COR-L47 (cell line): Measurements from ENCODE around the gene RHOC.

ENCODE experiments used
- DNase-seq: peaks from one replicate; lab custom pipeline; 2025; lab: John Stamatoyannopoulos, UW

The RHOC gene

DNA sequence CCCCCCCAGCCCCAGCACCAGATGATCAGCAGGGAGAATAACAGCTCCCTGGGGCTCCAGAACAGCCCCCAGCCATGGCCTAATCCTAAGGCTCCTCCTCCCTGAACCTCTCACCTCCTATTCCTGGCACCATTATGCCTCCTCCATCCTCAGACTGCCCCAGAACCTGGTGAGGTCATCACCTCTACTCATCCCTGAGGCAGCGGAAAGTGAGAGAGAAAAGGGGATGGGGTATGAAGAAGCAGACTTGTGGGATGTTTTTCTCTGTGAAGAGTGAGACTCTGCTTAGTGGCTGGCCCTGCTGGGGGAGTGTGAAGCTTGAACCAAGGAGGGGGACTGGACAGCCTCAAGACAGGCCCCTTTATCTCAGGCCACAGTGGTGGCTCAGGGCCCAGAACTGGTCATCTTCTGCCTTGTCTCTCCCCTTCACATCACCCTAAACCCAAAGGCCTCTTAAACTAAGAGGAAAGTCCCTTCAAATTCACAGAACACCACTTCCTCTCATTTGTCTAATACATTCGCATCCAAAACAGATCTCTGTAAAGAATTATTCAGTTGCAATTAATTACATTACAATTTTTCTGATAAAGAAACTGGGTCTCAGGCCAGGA, 10.4 kb upstream of the RHOC start:
- no peak for DNase-seq

DNA sequence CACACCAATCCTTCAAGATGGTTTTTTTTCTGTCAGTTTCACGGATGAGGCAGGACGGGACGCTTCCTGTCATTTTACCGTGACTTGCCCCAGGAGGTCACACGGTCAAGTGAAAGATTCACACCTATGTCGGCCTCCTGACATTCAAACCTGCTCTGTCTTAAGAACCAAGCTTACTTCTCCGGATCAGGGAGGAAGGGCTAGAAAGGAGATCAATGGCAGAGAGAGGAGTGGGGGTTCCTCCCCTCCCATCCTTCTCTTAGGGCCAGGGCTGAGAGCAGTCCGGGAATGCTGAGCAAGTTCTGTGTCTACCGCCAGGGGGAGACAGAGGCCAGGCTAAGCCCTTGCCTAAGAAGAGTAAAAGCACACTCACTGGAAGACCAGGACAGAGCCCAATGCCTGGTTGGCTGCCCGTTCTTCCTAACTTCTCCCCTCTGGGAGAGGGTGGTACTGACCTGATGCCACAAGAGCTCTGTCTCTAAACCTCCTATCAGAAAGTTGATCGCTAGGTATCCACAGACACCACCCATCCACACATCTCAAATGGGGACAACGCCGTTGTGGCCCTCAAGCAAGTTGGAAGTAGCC, 9.3 kb upstream of the RHOC start:
- DNase-seq, result peak; percentile 76

DNA sequence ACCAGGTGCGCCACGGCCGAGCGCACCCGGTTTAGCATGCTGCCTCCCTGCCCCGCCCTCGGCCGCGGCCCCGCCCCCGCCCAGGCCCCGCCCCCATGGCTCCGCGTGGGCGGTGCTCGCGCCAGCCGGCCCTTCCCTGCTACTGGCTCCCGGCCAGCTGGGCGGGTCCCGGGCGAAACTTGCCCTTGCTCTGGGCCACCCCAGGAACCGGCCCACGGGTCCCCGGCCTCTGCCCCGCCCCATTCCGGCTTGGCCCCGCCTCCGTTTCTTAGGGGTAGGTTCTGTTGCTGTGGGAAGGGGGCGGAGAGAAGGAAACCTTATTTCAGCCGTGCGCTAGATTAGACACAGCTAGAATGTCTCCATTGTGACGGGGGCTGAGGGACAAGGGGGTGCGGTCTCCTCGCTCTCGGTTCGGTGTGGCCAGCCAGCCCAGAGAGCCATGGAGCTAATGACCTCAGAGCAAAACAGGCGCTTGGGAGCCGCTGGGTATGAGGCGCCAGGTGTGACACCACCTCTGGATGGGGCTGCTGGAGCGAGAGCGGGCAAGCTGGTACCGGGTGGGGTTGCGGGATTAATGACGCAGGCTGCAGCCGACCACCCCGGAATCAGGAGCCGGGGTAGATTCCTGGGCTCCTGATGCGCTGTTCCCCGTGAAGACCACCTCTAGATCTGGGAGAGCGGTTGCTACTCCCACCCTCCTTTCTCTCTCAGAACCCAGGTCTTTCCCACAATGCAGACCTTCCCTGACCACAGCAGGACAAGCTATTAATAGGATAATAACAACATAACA, 8.5 kb upstream of the RHOC start, which contains the start of gene PPM1J:
TSS of gene PPM1J (minus strand) at position 69 of the 790 bp plus-strand sequence. CDS start at position 38, 31 bp downstream.
- DNase-seq, result peak; percentile 59

DNA sequence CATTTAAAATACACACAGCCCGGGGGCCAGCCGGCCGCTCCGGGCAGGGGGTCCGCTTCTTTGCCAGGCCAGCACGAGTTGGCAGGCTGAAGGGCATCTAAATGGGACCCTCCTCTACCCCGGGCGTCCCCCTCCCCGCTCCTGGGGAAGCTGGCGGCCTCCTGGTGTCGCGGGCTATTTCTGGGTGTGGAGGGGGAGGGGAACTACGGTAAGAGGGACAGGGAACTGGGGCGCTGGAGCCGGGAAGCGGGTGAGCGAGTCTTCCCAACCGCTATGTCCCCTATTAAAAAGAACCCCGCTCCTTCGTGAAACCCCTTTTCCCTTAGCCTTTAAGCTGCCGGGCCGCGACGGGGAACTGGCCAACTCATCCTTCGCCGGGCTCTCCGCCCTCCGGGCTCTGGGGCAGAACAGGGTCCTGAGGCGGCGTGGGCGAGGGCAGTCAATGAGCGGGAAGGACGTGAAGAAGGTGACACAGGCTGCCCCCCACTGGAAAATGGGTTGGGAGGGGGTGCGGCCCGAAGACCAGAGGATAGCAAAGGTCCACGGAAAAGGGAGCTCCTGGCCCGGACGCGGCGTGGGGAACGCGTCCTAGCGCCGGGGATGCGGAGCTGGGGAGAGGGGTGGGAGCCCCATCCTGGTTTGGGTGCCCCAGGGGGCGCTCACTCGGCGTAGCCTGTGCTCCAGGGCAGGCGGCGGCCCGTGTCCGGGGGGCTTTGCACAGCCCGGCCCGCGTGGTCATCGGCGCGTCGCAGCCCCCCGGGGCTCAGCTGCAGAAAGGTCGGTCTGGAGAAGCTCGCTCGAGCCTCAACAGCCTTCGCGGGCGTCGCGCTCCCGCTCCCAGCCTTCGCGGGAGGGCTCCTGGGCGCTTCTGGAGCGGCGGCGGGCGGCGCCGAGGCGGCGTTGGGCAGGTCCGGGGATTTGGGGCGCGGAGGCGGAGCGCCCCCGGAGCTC, 7.7 kb upstream of the RHOC start:
- DNase-seq, result no peak

DNA sequence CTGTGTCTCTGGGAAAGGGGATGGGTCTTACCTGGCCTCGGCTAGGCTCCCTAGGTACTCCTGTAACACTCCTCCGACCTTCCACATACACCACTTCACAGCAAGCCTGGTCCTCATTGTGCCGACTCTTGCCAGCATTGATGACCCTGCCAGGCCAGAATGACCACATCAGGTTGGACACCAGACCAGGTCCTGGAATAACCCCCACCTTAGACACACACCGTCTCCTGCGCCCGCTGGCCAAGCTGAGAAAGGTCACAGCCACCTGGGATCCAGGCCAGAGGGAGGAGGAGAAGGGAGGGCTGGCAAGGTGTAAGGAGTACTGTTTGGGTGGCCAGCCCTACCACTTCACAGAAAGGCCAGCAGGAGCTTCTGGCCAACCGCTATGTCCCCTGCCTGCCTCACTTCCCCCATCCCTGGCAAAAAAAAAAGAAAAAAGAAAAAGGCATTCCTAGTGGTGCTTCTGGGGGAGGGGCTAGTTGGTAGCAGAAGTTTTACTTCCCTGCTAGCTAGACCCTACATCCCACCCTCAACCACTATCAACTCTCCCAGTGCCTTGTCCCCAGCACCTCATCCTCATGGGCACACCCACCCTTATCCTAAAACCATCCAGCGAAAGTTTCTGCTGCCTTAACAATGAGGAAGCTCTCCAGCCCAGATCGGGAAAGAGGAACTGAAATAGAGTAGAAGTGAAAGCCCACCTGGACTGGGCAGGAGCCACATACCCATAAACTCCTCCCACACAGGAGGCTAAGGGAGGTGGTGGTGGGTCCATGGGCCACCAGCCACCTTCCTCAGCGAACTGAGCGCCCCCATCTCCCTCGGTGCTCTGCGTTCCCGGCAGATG, 6.8 kb upstream of the RHOC start:
- DNase-seq, result no peak

DNA sequence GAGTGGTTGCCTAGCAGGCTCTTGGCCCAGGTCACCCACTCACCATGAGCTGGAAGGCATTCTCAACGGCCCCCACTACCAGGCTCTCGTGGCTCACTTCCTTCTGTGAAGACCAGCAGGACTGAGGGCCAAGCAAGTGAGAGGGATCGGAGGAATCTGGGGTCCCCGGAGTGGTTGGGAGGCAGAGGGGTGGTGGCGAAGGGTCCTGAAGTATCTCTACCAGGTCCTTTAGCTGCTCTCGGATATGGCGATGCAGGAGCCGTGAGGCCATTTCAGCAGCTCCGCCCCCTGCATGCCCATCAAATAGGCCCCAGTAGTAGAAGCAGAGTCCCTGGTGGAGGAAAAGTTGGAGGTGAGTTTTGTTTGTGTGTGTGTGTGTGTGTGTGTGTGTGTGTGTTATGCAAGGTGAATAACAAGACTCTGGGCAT, 5.8 kb upstream of the RHOC start:
- DNase-seq, result no peak

DNA sequence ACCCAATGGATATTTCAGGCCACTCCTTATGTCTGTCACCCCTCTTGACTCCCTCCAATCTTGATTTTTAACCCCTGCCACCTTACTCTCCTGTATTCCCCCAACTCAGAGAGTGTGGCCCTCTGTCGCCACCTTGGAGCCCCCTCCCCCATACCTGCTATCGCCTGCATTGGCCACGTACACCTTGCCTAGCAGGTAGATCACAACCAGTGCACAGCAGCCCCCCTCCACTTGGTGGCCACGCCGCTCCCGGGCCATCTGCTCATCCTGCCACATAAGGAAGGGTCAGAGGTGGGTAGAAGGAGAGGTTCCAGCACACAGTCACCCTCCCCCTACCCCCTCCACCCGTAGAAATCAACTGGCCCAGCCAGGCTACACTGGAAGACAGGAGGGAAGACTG, 5.3 kb upstream of the RHOC start:
- DNase-seq, result no peak

DNA sequence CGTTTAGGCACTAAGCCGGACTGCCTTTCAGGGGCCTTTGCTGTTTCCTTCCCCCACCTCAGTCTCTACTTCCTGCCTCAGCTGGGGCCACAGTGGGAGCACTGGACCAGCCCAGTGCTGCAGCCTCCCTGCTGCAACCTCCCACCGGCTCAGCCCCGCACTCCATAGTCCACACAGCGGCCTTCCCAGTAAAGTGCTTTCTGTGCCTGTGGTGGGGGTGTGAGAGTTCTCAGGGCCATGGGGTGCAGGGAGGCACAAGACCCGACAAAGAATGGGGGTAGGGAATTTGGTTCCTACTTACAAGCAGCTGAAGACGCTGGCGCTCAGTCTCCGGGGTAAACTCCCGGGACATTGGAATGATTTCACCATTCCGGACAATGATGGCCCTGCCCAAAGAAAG, 4.7 kb upstream of the RHOC start:
- no peak for DNase-seq

DNA sequence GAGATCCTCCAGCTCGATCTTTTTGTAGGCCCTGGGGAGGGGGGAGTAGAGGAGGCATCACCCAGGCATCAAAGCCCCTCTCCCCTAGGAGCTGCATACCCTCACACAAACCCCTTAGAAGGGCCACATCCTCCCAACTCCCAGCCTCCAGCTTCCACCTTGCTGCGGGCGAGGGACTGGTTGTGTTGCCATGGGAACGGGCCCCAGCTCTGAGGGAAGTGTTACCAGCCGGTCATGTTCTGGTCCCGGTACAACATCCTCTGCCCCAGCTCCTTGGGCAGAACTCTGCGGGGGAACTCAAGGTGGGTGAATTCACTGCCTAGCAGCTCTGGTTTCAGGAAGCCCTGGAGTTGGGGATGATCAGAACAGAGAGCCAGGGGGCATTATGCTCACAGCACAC, 4.1 kb upstream of the RHOC start:
- no peak for DNase-seq

DNA sequence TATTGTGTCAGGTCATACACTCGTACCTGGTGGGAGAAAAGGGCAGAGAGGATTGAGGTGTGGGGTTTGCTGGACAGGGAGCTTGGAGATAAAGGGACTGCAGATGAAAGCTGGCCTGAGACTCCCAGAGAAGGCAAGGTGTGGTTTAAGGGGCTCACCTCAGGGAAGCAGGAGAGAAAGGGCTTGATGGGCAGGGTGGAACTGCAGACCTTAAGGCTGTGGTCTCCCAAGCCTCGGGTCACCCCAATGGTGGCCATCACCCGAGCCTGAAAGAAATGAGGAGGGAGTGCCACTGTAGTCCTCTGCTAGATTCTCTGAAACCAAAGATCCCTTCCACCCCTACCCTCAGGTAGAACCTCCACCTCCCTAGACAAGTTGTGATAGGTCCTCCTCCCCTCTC, 3.7 kb upstream of the RHOC start:
- DNase-seq, result no peak

DNA sequence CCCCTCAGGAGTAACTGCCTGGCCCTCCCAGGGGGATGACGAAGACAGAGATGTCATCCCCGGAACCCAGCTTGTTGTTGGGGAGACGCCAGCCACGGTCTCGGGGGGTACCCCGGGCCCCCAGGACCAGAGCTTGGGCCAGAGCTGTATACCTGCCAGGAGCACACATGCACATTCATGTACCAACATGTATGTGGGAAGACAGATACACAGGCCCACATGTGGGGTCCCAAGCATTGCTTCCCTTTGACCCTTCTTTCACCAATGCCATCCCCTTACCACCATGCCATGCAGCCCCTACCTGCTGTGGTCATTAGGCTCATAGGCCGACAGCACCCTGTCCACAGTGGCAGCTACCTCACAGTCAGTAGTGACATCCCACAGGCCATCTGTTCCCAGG, 3.2 kb upstream of the RHOC start:
- DNase-seq, result no peak

DNA sequence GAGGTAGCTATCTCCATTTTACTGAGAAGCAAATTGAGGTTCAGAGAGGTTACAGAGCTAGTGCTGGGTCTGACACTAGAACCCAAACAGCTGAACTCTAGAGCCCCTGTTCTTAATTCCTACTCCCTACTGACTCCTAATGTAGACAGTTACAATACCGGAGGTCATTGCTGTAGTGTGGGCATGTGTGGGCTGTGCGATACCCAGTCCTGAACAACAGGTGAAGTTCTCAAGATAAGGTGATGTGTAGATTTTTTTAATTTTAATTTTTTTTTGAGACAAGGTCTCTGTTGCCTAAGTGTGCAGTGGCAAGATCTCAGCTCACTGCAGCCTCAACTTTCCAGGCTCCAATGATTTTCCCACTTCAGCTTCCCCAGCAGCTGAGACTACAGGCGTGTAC, 1.6 kb upstream of the RHOC start:
- no peak for DNase-seq

DNA sequence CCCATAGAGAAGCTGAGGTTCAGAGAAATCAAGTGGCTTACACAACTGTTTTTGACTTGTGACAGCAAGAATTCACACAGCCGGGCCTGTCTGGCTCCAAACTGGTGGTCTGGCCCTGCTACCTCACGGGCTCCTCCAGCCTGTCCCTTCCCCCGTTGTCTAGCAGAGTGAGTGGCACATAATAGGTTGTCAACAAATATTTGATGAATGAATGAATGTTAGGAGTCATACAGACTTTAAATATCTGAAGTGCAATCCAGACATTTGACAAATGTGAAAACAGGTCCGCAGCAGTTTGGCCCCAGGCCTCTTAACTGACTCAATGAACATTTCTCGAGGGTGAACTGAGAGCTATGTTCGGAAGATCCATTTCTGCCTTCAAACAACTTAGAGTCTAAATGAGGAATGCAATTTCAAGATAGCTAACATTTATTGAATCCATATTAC, 1.1 kb upstream of the RHOC start:
- DNase-seq, result no peak

DNA sequence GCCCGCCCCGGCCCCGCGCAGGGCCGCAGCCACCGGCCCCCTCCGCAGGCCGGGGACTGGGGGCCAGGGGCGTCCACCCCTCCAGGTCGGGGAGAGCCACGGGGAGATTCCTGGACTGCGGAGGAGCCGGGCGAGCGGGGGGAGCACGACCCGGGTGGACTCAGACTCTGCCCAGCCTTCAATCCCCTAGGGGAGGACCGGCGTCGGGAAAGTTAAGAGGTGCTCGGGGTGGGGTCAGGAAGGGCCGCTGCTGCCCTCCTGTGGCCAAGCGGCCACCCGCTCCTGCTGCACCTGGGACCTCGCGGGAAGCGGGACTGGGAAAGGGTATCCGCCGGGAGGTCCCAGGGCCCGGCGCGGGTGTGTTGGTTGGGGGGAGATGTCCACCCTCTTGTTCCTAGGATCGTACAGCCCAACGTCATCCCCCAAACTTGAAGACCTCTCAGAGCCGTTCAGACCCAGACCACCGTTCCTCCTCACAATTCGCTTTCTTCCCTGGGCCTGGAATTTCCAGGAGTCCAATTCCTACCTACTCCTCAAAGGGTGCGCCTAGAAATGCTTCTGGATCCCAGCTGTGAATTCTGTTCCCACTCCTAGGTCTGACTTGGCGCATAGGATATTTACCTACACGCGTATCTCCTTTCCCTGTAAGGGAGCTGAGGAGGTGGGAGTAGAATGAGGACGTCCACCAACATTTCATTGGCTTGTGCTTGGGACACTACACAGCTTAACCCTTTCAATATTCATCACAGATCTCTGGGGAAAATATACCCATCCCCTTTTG, 484 bp upstream of the RHOC start:
- peak; percentile 55 for DNase-seq

DNA sequence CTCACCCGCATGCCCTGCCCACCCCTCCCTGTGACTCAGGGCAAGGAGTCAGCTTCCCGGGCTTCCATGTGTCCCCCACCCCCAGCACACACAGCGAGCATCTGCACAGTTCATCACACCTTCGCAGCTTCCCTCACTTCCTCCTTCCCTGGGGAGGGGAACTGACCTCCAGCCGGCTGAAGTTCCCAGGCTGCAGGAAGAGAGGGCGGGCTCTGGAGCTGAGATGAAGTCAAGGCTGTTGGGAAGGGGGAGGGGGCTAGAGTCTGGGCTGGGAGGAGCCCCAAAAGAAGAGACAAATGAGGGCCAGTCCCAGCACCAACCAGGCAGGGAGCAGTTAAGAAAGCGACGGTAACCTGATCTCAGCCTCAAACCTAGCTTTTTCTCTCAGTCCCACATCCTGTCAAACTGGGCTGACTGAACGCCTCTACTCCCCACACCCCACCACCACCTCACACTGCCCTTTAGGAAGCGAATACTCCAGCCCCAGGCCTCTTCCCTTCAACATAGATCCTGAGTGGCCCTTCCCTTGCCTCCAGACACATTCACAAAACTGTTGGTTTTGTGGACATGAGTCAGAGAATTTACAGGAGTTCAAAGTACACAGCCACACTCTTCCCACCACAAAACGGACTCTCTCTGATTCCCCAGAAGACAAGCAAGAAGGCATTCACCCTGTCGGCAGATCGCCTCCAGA, 1.8 kb downstream of the RHOC start:
- DNase-seq, result peak; percentile 58

DNA sequence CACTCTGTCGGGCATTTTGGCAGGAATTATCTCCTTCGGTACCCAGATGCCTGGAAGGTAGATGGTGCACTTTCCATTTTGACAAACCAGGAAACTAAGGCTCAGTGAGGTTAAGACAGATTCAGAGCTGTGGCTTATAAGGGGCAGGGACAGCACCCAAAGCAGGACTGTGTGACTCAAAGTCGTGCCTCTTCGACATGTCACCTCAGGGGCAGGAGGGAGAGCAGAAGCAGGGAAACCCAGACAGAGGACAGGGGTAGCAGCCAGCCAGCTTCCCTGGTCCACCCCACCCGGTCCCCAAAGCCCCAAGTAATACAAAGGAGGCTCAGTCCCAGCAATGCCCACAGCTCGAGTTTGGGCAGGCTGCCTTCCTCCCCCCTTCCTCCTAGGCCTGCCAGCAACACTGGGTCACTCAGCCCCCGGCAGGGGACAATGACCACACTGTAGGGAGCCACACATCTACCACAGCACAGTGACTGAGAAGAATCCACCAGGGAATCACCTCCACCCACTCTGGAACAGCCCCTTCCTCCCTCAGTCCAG, 2.5 kb downstream of the RHOC start:
- DNase-seq, result no peak

DNA sequence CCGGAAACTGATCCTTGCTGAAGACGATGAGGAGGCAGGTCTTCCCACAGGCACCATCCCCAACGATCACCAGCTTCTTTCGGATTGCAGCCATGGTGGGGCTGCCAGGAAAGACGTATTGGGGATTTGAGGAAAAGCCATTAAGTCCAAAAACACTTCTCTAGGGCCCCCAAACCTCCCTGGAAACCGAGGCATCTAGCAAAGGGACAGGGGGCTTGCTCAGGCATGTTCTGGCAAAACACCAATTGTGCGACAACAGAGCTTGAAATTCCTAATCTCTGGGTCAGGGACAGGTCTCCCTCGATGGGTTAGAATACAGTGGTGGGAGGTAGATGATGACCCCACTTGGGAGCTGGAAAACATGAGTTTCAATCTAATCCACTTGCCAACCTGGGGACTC, 3.2 kb downstream of the RHOC start:
- DNase-seq, result no peak

DNA sequence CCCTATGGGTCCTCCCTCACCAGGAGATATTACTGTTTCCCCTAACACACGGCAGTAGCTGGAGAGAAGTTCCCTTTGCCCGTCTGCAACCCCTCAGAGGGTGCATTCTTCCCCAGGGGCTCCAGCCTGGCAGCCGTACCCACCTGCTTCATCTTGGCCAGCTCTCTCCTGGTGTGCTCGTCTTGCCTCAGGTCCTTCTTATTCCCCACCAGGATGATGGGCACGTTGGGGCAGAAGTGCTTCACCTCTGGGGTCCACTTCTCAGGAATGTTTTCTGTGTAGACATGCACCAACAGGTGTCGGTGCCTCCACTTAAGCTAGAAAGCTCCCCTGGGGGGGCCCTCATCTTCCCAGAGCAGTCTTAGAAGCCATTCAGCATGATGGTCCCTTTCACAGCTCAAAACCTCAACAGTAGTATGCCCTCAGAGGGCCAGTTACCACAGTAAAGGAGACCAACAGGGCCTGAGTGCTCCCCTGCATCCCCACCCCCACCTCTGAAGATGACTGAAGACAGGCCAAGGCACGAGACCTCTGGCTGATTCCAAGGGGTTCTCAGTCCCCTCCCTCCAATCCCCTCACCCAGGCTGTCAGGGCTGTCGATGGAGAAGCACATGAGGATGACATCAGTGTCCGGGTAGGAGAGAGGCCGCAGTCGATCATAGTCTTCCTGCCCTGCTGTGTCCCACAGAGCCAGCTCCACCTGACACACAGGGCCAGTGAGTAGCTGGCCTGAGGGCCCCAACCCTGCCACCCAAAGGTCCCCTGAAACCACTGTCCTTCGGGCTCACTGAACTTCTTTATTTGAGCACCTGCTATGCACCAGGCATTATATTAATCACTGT, 4.3 kb downstream of the RHOC start:
- DNase-seq, result no peak

DNA sequence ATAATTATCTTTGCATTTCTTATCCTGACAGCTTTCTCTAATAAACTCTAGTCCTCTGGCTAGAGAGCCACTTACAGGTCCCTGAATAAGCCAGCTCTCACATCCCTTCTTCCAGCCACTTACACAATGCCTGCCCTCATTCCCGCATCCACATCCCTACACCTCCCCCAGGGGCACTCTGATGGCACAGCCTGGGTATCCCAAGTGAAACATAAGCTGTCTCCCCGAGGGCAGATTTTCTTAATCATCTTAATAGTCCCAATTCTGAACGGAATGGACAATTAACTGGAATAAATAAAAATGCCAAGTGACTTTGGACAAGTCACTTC, 4.9 kb downstream of the RHOC start:
- DNase-seq, result no peak
